GM12878 (cell line): ENCODE data around the gene HHAT. TPM values are rescaled to one million over a fixed set of nuclear protein-coding genes. Genes with fewer than 3 reads are reported as not detected.

Experiments used
- ATAC-seq: fragments of 200-7000 bp; cut with Tn5 transposase; 3 replicates; pipeline ENCODE4 v1.9.1; 2020; ENCODE audit warnings: mild to moderate bottlenecking, moderate library complexity
- BruUV-seq: library from RNA; stranded (reverse); fragments of 400-500 nt; replicated peaks from 2 replicates; lab custom pipeline; 2021; lab: Mats Ljungman, UMichigan
- CTCF ChIA-PET: fragments of 300-600 bp; sonication (Branson Sonifier 250); formaldehyde crosslinking; extraction: SDS; loops from one replicate; lab custom pipeline; 2021; ENCODE audit warnings: inconsistent platforms; lab: Yijun Ruan, JAX
- POLR2A ChIA-PET: fragments of 350-600 bp; formaldehyde crosslinking; extraction: SDS; loops from one replicate; lab custom pipeline; 2021; ENCODE audit warnings: inconsistent platforms; lab: Charles Lee
- RAD21 ChIA-PET: fragments of 300-600 bp; sonication (Branson Sonifier 250); formaldehyde crosslinking; loops from one replicate; lab custom pipeline; 2023; ENCODE audit warnings: antibody characterized with exemption; ENCODE audit not compliant: unreplicated experiment; lab: Charles Lee
- SMC1A ChIA-PET: fragments of 300-600 bp; sonication (Branson Sonifier 250); formaldehyde crosslinking; loops from one replicate; lab custom pipeline; 2023; ENCODE audit not compliant: unreplicated experiment, uncharacterized antibody; lab: Charles Lee
- DNase-seq: peaks from one replicate; pipeline ENCODE4 v3.0.0-alpha.2; 2011; ENCODE audit warnings: low read depth, low spot score
- FAIRE-seq: peaks from 3 replicates; lab custom pipeline; 2011; peaks lifted over from hg19 to GRCh38; lab: Jason Lieb, UNC
- H2AFZ ChIP-seq: 2 replicates; pipeline ENCODE4 v1.6.0; 2011; ENCODE audit warnings: low read depth, low read length, control low read depth; ENCODE audit not compliant: control insufficient read depth
- H3K27ac ChIP-seq: 2 replicates; pipeline ENCODE4 v1.5.1; 2011; ENCODE audit warnings: control low read depth; ENCODE audit not compliant: control insufficient read depth, insufficient read depth
- H3K27me3 ChIP-seq, 2 experiments: replicated peaks in 1 of 2; 2 replicates each; pipeline versions ENCODE4 v1.6.0 to v1.6.1; 2011; ENCODE audit warnings: low read length in 1 of 2; ENCODE audit not compliant: control insufficient read depth in 2 of 2, insufficient read depth in 2 of 2
- H3K36me3 ChIP-seq, 2 experiments: 2 replicates each; pipeline ENCODE4 v1.5.1; 2011; ENCODE audit warnings: low read length in 1 of 2; ENCODE audit not compliant: control insufficient read depth in 2 of 2, insufficient read depth in 2 of 2
- H3K4me1 ChIP-seq: 2 replicates; pipeline ENCODE4 v1.6.1; 2011; ENCODE audit warnings: mild to moderate bottlenecking, low read length, moderate library complexity, mixed read lengths; ENCODE audit not compliant: control insufficient read depth, insufficient read depth
- H3K4me2 ChIP-seq: 2 replicates; pipeline ENCODE4 v1.6.0; 2011; ENCODE audit warnings: control low read depth; ENCODE audit not compliant: control insufficient read depth, insufficient read depth
- H3K4me3 ChIP-seq: fragments of 200-600 bp; sonication (generic); 2 replicates; pipeline ENCODE4 v1.5.1; 2016
- H3K79me2 ChIP-seq: 2 replicates; pipeline ENCODE4 v1.6.0; 2011; ENCODE audit warnings: low read length; ENCODE audit not compliant: control insufficient read depth, insufficient read depth
- H3K9ac ChIP-seq: 2 replicates; pipeline ENCODE4 v1.8.0; 2011; ENCODE audit warnings: low read length, control low read depth, mixed read lengths; ENCODE audit not compliant: control insufficient read depth, insufficient read depth
- H3K9me3 ChIP-seq: replicated peaks from 3 replicates; pipeline ENCODE4 v1.5.1; 2011; ENCODE audit warnings: mild to moderate bottlenecking, low read length; ENCODE audit not compliant: control insufficient read depth, insufficient read depth
- H4K20me1 ChIP-seq: 2 replicates; pipeline ENCODE4 v1.6.0; 2011; ENCODE audit not compliant: control insufficient read depth, insufficient read depth
- BMI1 ChIP-seq: fragments of 450-650 bp; IDR thresholded peaks from 2 replicates; pipeline ENCODE4 v1.6.1; 2016; ENCODE audit warnings: mild to moderate bottlenecking, moderate library complexity, borderline replicate concordance
- DPF2 ChIP-seq: fragments of 450-650 bp; IDR thresholded peaks from 2 replicates; pipeline ENCODE4 v1.6.1; 2017; ENCODE audit warnings: mild to moderate bottlenecking
- PRDM15 ChIP-seq: fragments of 450-650 bp; formaldehyde crosslinking; IDR thresholded peaks from 2 replicates; pipeline ENCODE4 v1.4.0; 2020; ENCODE audit warnings: mild to moderate bottlenecking, moderate library complexity
- STAT1 ChIP-seq: fragments of 450-650 bp; conservative IDR thresholded peaks from 2 replicates; pipeline ENCODE4 v1.6.1; 2014; ENCODE audit warnings: antibody characterized with exemption, mild to moderate bottlenecking
- TAF1 ChIP-seq: IDR thresholded peaks from 2 replicates; pipeline ENCODE4 v1.6.1; 2011; ENCODE audit warnings: mild to moderate bottlenecking, low read depth, low read length, borderline replicate concordance
- ZBTB33 ChIP-seq: fragments of 450-650 bp; IDR thresholded peaks from 2 replicates; pipeline ENCODE4 v1.6.1; 2017; ENCODE audit warnings: mild to moderate bottlenecking
- ZBTB40 ChIP-seq: fragments of 450-650 bp; IDR thresholded peaks from 2 replicates; pipeline ENCODE4 v1.6.1; 2016; ENCODE audit warnings: mild to moderate bottlenecking, moderate library complexity, borderline replicate concordance
- ZSCAN29 ChIP-seq: fragments of 450-650 bp; IDR thresholded peaks from 2 replicates; pipeline ENCODE4 v1.6.1; 2017; ENCODE audit warnings: mild to moderate bottlenecking, moderate library complexity
- WGBS: methylation state at CpG from one replicate; pipeline ENCODE4 v1.1.6; 2016; ENCODE audit warnings: low lambda C conversion rate; ENCODE audit not compliant: insufficient replicate concordance, insufficient coverage; ENCODE audit errors: missing lambda C conversion rate; 5-methylcytosine and 5-hydroxymethylcytosine counted together
- in situ Hi-C: fragments of 300-500 bp; cut with MboI; formaldehyde crosslinking; loops from 9 replicates; pipeline ENCODE4 v1.14.3; 2018; ENCODE audit warnings: mixed read lengths
- intact Hi-C: fragments of 100-400 bp; cut with micrococcal nuclease; formaldehyde crosslinking; loops from one replicate; pipeline ENCODE4 v1.14.2; 2022; ENCODE audit not compliant: unreplicated experiment
- polyA plus RNA-seq, 11 experiments: library from polyadenylated mRNA; depleted of rRNA in 4 of 11; unstranded in 6 of 11; stranded (reverse) in 5 of 11; fragments of >200 nt; fragmentation: Nextera tagmentation in 4 of 11; fragmentation: Illumina TruSeq in 1 of 11; extraction: Ambion mirVana in 4 of 11; extraction: Trizol in 1 of 11; gene quantifications; 1 replicate in 1 of 11; 2 replicates in 10 of 11; pipeline versions ENCODE4 v1.2.1 to v1.2.3, GENCODE V29; 2011 to 2016; ENCODE audit warnings: inconsistent platforms in 2 of 11, missing spikeins in 2 of 11, low read depth in 1 of 11
- total RNA-seq, 4 experiments: library from RNA; depleted of rRNA in 3 of 4; stranded (reverse); fragments of >200 nt in 3 of 4; fragmentation: Illumina TruSeq in 1 of 4; extraction: Trizol in 1 of 4; gene quantifications; 2 replicates each; pipeline versions ENCODE4 v1.2.1 to v1.2.3, GENCODE V29; 2013 to 2021

The HHAT gene
- total and polyA plus RNA-seq, 10 of the 15 experiments (the other 5 are each of a cell fraction or from before 2014, with no cell fraction given), result 1.2 to 37.6 (median 2.6) TPM

GRCh38 chr1:210683403-210684047, 354.8 kb downstream of the HHAT start (continued):
- no peak for TF ChIP-seq ZBTB40

GRCh38 chr1:210684466-210685294, 356.0 kb downstream of the HHAT start:
- Histone ChIP-seq H3K79me2 (no peaks in the 10 kb centered on the region), H2AFZ (peak overlapping the region; percentile 2; the same call in 1 of the 2 replicates), H3K36me3 (no peaks in the 10 kb centered on the region), H3K9me3 (no peaks in the 10 kb centered on the region), H3K9ac (peak overlapping the region; percentile 52), H3K27ac (peak overlapping the region; percentile 70), H4K20me1 (no peaks in the 10 kb centered on the region), H3K27me3 (no peaks in the 10 kb centered on the region), H3K4me1 (peaks cover 19% of the 10 kb centered on the region), H3K4me2 (peak overlapping the region; percentile 18), H3K4me3 (no peak overlapping the region)
- in situ Hi-C loops (no loop called here), intact Hi-C loops (loop anchor here (10.0 kb wide), 1 partner anchor 280 kb away; no protein-coding TSS in a partner anchor)
- peak; percentile 51 for DNase-seq
- ChIA-PET RAD21 (interaction anchor here (0.9 to 3.0 kb wide), 10 partner anchors 9 to 352 kb away, joined by 3 to 12 read pairs (median 4); no protein-coding TSS in a partner anchor), CTCF (interaction anchor here (0.9 to 2.3 kb wide), 3 partner anchors 9 to 14 kb away, joined by 3 to 13 read pairs (median 4); no protein-coding TSS in a partner anchor), SMC1A (interaction anchor here (0.6 to 3.7 kb wide), 14 partner anchors 11 to 1012 kb away, joined by 3 to 16 read pairs (median 4); no protein-coding TSS in a partner anchor), POLR2A (interaction anchor here (1.0 to 1.1 kb wide), 3 partner anchors 10 to 342 kb away, joined by 3 to 5 read pairs (median 3); no protein-coding TSS in a partner anchor)
- peak; percentile 91 for FAIRE-seq
- ATAC-seq, result peak; percentile 96
- WGBS, result 0% methylated on average over 5 of the region's 5 CpGs
- no TSS peak for BruUV-seq
- TF ChIP-seq ZSCAN29, result no peak
- TF ChIP-seq BMI1, result no peak
- no peak for TF ChIP-seq TAF1
- no peak for TF ChIP-seq PRDM15 (CRISPR knock-in tag)
- TF ChIP-seq ZBTB33, result no peak
- no peak for TF ChIP-seq STAT1
- peak; percentile 70 for TF ChIP-seq DPF2
